Left cardiac atrium (tissue), 4 donors: ENCODE data around the gene ARAP3. TPM values are rescaled to one million over a fixed set of nuclear protein-coding genes. Genes with fewer than 3 reads are reported as not detected.

ENCODE experiments used
- ATAC-seq, 2 donors: fragments of 200-7000 bp; cut with Tn5 transposase; one replicate each; pipeline ENCODE4 v1.9.1; 2020; ENCODE audit warnings: mild to moderate bottlenecking in 2 of 2, moderate library complexity in 2 of 2
- DNase-seq: peaks from one replicate; pipeline ENCODE4 v3.0.0-alpha.2; 2020
- intact Hi-C, 2 donors: fragments of 100-400 bp; cut with DNase I; formaldehyde crosslinking; loops; one replicate each; pipeline versions ENCODE4 v1.14.1 to v1.15.1; 2022 to 2023
- total RNA-seq, 2 donors: library from RNA; stranded (reverse); fragmentation: NEBNext Ultra II Directional; extraction: Animal tissue kit (Norgen Biotek cat#: 25700); gene quantifications; one replicate each; pipeline ENCODE4 v1.2.1, GENCODE V29; 2021
- donor health status: DM: no; HTN: yes; CAD: no.
- donor health status: DM: no; HTN: yes; CAD: no; lungs with severe emphysema.
- donor health status: DM: yes; HTN: yes; CAD: no.
- donor health status: Dilated cardiomyopathy.

The ARAP3 gene
- total RNA-seq, 2 donors from 2014 or later: 10.1 to 18.7 TPM

DNA sequence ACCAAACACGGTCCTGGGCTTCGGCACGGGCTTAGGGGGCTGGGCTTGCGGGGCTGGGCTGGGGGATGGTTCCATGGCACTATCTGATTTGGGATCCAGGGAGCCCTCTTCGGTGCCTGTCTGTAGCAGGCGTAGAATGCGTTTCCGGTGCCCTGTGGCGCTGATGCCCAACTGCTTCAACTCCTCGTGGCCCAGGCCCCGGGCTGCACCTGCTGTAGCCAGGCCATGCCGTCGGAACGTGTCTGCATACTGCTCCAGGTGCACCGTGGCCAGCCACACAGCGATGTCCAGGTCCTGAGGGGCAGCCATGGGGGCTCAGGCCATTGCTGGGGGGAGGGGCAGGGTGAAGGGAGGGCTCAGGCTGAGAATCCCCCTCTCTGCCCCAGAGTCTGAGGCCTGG is 1.9 kb downstream of the ARAP3 start:
- intact Hi-C loops: no loop called here
- DNase-seq: no peak
- no peak for ATAC-seq

DNA sequence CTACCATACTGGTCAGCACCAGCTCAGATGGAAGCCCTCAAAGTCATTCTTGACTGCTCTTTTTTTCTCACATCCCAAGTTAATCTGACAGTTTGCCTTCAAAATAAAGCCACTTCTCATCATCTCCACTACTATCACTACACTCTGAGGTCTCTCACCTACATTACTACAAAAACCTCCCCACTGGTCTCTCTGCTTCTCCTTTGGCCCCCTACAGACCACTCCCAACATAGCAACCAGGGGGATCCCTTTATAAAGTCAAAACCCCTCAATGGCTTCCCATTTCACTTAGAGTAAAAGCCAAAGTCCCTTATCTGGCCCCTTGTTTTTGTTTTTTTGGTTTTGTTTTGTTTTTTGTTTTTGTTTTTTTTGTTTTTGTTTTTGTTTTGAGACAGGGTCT is 4.6 kb downstream of the ARAP3 start:
- intact Hi-C loops: no loop called here
- DNase-seq: no peak
- ATAC-seq: no peak

DNA sequence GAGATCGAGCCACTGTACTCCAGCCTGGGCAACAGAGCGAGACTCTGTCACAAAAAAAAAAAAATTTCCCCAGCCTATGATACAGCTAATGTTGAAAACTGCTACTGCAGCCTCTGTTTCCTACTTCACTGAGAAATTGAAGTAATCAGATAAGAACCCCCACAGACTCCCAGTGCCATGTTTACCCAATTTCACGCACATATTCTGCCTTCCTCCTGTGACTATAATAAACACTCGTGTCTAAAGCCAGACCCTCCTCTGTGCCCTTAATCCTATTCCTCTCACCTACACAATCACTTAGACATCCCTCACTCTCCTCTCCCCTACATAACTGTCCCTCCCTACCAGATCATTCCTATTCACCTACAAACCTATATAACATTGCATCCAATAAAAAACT is 6.4 kb downstream of the ARAP3 start:
- DNase-seq: no peak
- intact Hi-C loops: no loop called here
- no peak for ATAC-seq

DNA sequence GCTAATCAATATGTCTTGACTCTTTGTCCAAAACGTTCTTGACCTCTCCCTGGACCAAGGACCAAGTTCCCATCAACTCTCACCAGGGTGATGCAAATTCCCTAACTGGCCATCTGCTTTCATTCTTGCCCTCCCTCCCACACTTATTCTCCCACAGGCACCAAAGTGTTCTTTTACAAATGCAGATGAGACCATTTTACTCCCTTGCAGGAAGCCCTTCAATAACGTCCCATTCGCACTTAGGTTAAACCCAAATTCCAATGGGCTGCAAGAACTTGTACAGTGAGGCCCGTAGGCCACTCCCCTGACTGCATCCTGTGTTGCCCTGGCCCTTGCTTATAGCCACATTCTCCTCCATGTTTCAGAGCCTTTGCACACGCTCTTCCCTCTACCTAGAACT is 7.3 kb downstream of the ARAP3 start:
- ATAC-seq (no peak), DNase-seq (no peak)
- intact Hi-C loops: no loop called here

DNA sequence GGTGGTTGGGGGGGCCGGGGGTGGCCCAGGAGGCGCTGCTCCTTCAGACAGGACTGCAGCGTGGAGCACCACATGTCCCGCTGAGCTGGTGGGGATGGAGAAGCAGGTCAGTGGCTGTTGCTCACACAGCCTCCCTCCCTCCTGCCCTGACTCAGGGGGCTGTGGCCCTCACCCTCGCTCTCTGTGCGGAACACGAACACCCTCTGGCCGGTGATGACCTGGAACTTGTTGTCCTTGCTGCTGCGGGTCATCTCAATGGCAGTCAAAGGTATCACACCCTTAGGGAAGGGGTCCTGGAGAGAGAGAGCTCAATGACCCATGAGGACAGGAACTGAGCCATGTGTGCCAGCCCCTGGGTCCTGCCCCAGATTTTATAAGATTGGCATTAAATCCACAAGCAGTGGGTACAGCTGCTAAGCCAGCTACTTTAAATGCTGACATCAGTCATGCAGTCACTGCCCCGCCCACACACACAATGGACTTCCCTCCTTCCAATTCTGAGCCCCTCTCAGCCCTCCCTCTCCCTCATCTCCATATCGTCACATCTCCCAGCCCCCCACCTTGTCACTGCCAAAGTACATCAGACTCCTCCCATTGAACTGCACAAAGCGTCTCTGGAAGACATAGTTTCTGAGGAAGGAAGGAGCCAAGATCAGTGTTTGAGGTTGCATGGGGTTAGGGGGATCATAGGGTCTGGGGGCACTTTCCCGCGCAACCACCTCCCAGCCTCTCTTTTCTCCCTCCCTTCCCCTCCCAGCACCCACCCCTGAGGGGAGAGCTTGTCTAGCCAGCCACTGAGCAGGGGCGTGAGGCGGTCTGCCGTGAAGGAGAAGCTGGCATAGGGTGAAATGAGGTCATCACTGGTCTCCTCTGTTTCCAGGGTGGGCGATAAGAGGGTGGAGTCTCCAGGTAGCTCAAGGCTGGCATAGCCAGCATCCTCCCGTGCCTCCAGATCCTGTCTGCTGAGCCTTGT is 8.9 kb downstream of the ARAP3 start:
- DNase-seq (no peak), ATAC-seq (peak in 1 of 2 donors; percentile 32)
- intact Hi-C loops: no loop called here

DNA sequence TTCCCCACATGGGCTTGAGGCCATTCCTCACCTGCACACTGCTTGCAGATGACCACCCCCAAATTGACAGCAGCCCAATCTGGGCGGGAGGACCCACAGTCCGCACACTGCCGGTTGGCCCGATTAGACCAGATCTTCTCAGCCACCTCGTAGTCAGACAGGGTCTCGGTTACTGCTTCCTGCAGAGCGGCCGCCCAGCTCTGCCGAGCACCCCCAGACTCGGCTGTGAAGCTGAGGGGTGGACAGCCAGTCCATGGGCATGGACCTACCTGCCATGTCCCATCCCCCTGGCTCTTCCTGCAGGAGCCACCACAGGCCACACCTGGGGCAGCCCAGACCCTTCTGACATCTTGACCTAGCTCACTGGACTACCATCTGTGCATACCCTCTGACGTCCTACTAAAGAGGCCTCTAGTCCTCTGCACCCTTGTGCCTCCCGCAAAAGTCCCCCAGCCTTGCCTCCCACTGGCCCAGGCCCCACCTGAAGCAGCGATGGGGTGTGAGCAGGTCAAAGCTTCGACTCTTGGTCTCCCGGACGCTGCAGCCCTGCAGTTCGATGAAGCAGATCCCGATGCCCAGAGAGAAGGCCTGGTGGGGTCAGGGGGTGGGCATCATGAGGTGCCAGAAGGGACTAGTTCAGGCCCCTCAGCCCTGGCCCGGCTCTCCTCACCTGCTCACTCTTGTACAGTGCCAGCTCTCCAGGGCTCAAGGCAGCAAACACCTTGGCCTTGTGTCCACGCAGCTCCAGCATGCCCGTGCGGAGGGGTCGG is 9.8 kb downstream of the ARAP3 start:
- DNase-seq (no peak), ATAC-seq (no peak)
- intact Hi-C loops: no loop called here

DNA sequence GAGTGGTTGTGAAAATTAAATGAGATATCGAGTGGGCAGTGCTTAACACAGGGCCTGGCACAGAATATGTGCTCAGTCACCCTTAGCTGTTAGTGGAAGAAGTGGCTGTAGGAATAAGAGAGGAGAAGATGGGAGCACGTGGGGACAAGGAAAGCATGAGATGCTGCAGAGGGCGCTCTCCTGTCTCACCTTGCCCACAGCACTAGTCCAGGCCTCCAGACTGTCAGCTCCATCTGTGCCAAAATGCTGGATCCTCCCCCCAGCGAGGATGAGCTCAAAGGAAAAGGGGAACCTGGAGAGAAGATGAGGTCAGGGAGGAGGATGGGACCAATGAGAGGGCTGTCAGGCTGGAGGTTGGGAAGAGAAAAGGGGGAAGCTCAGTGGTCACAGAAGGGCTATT is 12.5 kb downstream of the ARAP3 start:
- no peak for ATAC-seq
- DNase-seq: no peak
- intact Hi-C loops: no loop called here

DNA sequence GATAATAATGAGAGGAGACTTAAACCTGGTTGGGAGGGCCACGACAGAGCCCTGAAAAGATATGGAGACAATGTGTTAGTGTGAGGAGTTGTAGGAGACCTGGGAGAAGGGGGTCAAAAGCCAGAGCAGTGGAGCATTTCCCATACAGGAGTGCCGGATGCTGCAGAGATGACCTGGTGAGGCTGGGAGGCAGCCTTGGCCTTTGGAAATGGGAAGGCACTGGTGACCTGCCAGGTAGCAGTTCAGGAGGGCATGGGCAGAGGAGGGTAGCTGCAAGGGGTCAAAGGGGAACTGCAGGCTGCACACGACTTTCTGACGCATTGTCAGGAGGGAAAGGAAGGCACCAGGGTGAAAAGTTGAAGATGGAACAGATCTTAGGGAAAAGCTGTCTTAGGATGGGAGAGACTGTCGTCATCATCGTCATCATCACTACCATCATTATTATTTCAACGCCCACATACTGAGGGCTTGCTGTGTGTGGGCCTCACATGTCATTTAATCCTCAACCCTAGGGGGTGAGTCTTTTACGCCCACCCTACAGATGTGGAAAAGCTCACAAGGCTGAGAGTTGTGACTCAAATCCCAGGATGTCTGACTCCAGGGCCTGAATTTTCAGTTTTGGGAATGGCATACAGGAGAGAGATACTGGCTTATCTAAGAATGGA is 13.3 kb downstream of the ARAP3 start:
- DNase-seq: no peak
- intact Hi-C loops: no loop called here
- ATAC-seq: no peak

DNA sequence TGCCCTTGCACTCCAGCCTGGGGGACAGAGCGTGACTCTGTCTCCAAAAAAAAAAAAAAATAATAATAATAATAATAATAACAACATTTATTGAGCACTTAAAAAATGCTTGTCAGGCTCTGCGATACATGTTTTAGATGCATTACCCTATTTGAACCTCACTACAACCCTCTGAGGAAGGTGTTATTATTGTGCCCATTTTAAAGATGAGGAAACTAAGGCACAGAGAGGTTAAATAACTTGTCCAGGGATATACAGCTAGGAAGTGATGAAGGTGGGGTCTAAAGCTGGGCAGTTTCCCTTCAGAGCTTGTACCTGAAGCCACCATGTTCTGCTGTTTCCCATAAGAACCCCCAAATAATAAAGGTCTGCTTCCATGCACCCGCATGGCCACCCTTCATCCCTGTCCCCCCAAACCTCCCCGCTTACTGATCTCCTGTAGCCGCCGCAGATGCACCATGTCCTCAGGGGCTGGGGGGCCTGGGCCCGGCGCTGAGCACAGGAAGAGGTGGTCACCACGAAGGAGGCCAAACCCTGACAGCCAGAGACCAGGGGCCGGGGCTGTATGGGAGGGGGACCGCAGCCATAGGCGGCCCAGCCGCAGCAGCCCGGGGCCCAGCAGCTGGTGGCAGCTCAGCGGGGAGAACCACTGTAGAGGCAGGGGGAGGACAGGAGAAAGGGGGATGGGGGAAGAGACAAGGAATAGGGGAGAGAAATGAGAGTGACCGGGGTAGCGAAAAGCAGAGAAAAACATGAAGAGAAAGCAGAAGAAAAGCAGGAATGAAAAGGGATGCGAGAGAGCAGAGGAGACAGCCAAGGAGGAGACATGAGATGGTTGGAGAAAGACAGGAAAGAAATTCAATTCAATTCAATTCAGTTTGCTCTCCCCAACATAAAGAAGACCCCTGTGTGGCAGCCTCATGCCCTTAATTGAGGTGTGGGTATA is 15.8 kb downstream of the ARAP3 start:
- ATAC-seq: no peak
- intact Hi-C loops: no loop called here
- DNase-seq: no peak

DNA sequence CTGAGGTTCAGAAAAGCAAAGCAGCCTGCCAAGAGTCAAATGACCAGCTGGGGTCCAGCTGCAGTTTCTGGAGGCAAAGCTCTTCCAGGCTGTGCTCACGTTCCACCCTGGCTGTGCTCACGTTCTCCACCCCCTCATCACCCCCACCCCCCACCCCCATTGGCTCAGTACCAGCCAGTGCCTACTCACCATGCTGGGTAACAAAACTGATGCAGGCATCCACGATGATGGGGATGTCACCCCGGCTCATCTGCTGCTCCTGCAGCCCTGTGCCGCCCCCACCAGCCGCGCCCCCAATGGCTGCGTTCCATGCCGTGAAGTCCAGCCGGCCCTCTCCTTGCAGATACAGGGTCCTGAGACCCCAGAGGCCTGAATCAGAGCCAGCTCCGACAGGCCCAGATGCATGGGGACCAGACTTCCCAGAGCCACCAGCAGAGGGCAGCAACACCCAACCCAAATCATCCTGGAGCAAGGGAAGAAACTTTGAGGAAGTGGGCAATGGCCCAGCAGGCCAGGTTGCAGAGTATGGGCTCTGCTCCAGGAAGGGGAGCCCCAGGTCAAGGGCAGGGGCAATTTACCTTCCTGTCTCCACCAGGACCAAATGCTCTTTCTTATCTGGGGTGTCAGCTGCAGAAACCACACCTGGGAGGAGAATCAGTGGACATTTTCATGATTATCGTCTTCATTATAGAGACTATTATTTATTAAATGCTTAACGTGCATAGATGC is 17.1 kb downstream of the ARAP3 start:
- intact Hi-C loops: no loop called here
- peak; percentile 86 to 87 for ATAC-seq

DNA sequence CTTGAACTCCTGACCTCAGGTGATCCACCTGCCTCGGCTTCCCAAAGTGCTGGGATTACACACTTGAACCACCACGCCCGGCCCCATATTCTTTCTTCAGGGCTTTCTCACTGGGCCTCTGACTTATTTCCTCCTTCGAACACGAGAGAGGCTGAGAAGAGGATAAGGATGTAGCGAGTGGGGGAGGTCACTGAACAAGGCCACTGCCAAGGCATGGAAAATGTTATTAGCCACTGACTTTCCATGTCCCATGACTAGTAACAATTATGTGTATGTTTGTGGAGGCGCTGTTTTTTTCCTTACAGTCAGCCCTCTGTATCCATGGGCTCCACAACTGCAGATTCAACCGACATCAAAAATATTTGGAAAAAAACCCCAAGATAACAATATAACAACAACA is 18.5 kb downstream of the ARAP3 start:
- intact Hi-C loops: no loop called here
- ATAC-seq: no peak
- no peak for DNase-seq

More for the DNA sequence above, 17.1 kb downstream of the ARAP3 start:
- peak; percentile 78 for DNase-seq

DNA sequence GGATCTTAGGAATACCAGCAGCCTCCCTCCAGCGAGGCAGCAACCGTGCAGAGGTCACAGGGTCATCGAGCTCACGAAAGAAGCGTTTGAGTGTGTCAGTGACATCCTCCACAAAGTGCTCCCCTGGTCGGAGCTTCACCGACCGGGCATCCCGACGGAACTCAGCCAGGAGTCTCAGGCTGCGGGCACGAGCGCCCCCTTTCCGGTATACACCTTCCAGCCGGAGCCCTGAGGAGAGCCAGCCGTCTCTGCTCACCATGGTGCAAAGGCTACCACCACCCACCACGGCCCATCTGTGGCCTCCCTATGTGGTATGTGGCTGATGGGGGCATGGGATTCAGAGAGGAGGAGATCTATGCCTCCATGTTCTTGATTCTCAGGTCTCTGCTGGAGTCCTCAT is 20.0 kb downstream of the ARAP3 start:
- ATAC-seq: no peak
- DNase-seq: no peak
- intact Hi-C loops: no loop called here

DNA sequence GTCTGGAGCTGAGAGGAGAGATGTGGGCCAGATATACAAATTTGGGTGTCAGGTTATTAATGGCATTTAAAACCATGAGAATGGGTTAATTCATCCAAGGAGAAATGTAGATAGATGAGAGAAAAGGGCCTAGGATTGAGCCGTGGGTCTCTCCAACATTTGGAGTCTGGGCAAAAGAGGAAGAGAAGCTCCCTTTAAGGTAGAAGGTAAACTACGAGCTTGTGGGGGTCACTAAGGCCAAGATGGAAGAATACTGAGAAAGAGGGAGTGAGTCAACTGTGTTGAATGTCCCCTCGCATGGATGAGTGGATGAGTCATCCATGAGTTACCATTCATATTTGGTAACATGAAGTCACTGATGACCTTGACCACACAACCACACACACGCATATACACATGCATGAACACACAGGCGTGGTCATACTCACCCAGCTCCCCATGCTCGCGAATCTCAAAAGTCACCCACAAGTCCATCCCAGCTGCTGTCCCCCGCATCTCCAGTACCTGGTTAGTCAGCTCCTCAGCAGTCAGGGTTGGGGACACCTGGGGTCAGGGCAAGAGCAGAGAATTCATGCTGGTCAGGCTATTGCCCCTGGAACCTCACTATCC is 24.0 kb downstream of the ARAP3 start:
- peak in 1 of 2 donors; percentile 18 for ATAC-seq
- no peak for DNase-seq
- intact Hi-C loops: no loop called here

DNA sequence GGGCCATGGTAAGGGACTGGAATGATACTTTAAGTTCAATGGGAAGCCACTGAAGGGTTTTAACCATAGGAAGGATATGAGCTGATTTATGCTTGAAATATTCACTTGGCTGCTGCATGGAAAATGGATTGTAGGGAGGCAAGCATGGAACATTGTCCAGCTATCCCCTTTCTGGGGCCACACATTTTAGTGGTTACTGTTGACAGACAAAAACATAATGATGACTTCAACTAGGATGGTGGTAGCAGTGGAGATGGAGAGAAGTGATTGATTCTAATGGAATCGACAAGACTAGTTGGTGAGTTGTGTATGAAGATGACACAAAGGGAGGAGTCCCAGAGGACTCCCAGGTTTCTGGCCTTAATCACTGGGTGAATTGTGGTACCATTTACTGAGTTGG is 24.6 kb downstream of the ARAP3 start:
- intact Hi-C loops: no loop called here
- DNase-seq: no peak
- ATAC-seq: no peak

DNA sequence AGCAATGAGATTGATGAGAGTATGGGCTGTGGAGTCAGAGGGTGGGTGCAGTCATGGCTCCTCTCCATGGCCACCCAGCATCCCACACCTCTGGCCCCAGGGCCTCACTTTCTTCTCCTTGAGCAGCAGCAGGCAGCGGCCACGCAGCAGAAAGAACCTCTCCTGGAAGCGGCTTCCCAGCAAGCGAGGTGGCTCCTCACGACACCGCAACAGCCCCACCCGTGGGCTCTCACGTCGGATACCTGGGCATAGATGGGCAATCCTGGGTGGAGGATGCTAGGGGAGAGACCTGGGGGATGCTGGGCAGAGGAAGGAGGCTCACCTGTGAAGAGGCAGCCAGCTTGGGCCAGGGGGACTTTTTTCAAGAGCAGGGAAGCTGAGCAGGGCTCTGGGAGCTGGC is 25.6 kb downstream of the ARAP3 start:
- DNase-seq (no peak), ATAC-seq (no peak)
- intact Hi-C loops: no loop called here

DNA sequence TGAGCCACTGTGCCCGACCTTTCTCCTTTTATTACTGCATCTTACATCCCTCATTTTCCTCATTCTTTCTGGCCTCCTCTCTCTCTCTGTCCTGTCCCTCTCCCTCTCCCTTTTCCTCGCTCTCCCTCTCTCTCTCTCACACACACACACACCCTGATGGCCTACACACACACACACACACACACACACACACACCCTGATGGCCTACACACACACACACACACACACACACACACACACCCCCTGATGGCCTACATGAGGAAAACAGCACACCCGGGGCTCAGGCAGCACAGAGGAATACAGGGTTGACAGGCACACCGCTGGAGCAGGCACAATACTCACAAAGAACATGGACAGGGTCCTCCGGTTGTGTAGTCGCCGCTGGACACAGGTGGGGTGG is 27.0 kb downstream of the ARAP3 start:
- DNase-seq (no peak), ATAC-seq (no peak)
- intact Hi-C loops: no loop called here

DNA sequence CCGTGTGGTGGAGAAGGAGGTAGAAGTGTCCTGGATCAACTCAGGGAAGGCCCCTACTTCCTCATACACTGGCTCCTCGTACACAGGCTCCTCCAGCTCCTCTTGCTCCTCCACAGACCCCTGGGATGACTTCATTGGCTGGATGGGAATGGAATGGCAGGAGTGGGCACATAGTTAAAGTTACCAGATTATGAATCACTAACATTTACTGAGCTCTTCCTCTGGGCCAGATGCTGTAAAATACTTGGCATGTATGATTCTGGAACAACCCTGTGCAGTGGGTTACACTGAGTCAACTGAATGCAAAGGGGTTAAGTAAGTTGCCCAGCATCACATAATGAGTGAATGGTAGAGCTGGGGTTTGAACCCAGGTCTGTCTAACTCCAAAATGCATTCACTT is 27.7 kb downstream of the ARAP3 start:
- intact Hi-C loops: no loop called here
- DNase-seq (no peak), ATAC-seq (no peak)

DNA sequence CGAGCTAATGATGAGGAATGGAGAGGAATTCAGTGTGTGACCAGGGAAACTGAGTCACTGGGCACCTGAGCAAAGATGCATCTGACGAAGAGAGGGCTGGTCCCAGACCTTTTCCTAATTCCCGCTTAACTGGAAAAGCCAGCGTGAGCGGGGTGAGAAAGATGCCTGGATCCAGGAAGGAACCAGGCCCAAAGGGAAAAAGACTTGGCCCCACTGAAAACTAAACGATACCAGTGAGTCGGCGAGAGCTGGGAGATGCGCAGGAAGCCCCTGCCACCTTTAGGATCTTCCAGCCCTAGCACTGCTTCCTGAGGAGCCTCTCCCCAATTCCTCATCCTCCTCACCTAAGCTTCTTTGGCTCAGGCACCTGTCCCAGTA is 30.3 kb downstream of the ARAP3 start:
- intact Hi-C loops: no loop called here
- ATAC-seq (peak in 1 of 2 donors; percentile 3), DNase-seq (no peak)
